MCF 10A (cell line): ENCODE measurements around the gene ENTR1. TPM values are rescaled to one million over a fixed set of nuclear protein-coding genes. Genes with fewer than 3 reads are reported as not detected.

Experiments used
- BruUV-seq: library from RNA; stranded (reverse); fragments of 400-500 nt; replicated peaks from 2 replicates; lab custom pipeline; 2021; lab: Mats Ljungman, UMichigan
- CTCF ChIA-PET: fragments of 300-600 bp; sonication (Branson Sonifier 250); formaldehyde crosslinking; extraction: SDS; loops from one replicate; lab custom pipeline; 2021; ENCODE audit warnings: antibody characterized with exemption, inconsistent platforms; lab: Yijun Ruan, JAX
- POLR2A ChIA-PET: fragments of 300-600, 350-650 bp; sonication (Branson Sonifier 250); formaldehyde crosslinking; extraction: SDS; loops from one replicate; lab custom pipeline; 2020; ENCODE audit warnings: antibody characterized with exemption, inconsistent platforms; lab: Yijun Ruan, JAX
- DNase-seq: peaks from one replicate; pipeline ENCODE4 v3.0.0-alpha.2; 2018; ENCODE audit not compliant: unreplicated experiment
- H3K27ac Mint-ChIP-seq: one replicate; pipeline ENCODE4 v1.8.0; 2022; ENCODE audit warnings: mild to moderate bottlenecking, low read depth, mixed read lengths; ENCODE audit not compliant: unreplicated experiment
- H3K27me3 Mint-ChIP-seq: one replicate; pipeline ENCODE4 v1.8.0; 2022; ENCODE audit warnings: mixed read lengths; ENCODE audit not compliant: insufficient read depth, unreplicated experiment
- H3K36me3 Mint-ChIP-seq: one replicate; pipeline ENCODE4 v1.8.0; 2022; ENCODE audit warnings: mild to moderate bottlenecking, moderate library complexity, mixed read lengths; ENCODE audit not compliant: insufficient read depth, unreplicated experiment
- H3K4me1 Mint-ChIP-seq: one replicate; pipeline ENCODE4 v1.8.0; 2022; ENCODE audit warnings: mixed read lengths; ENCODE audit not compliant: insufficient read depth, unreplicated experiment
- H3K4me3 Mint-ChIP-seq: one replicate; pipeline ENCODE4 v1.8.0; 2022; ENCODE audit warnings: mild to moderate bottlenecking, moderate library complexity, mixed read lengths; ENCODE audit not compliant: unreplicated experiment
- H3K9me3 Mint-ChIP-seq: one replicate; pipeline ENCODE4 v1.8.0; 2022; ENCODE audit warnings: mixed read lengths; ENCODE audit not compliant: unreplicated experiment
- CTCF ChIP-seq: fragments of 200-600 bp; IDR thresholded peaks from one replicate; pipeline ENCODE4 v1.8.0; 2022; ENCODE audit warnings: antibody characterized with exemption, mild to moderate bottlenecking; ENCODE audit not compliant: unreplicated experiment
- intact Hi-C: fragments of 100-400 bp; cut with micrococcal nuclease; formaldehyde crosslinking; loops from 2 replicates; pipeline ENCODE4 v1.14.1; 2022
- total RNA-seq: library from RNA; stranded (reverse); gene quantifications from 2 replicates; pipeline ENCODE4 v1.2.3, GENCODE V29; 2022

ENTR1 gene
- total RNA-seq, 1 experiment from 2014 or later, result 82.2 TPM

DNA sequence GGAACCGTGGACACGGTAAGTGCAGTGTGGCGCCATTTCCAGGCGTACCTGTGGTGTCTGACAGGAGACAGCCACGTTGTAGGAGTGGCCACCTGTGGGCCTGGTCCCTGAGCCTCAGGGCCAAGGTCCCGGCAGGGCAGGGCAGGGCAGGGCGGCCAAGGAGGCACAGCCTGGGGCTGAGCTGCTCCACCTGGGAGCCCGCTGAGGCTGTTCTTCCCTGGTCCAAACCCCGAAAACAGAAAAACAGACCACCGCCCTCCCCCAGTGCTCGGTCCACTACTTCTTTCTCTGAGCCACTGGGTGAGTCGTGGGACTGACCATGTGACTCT is 8.6 kb upstream of the ENTR1 start:
- no TSS peak for BruUV-seq
- ChIA-PET CTCF (interaction anchor here (0.7 kb wide), 2 partner anchors 206 to 509 kb away, joined by 3 read pairs; no protein-coding TSS in a partner anchor), POLR2A (interaction anchor here (1.6 kb wide), 1 partner anchor 8 kb away, joined by 8 read pairs; the partner anchor contains the start of genes ENTR1 and PMPCA)
- intact Hi-C loops, result no loop called here
- no peaks in the 10 kb centered on the region for H3K27me3 Mint-ChIP-seq
- H3K27ac Mint-ChIP-seq, result no peak overlapping the region
- no peak overlapping the region for H3K4me3 Mint-ChIP-seq
- no peaks in the 10 kb centered on the region for H3K4me1 Mint-ChIP-seq
- DNase-seq, result no peak
- no peaks in the 10 kb centered on the region for H3K9me3 Mint-ChIP-seq
- peaks cover 92% of the 10 kb centered on the region for H3K36me3 Mint-ChIP-seq
- no peak for TF ChIP-seq CTCF

DNA sequence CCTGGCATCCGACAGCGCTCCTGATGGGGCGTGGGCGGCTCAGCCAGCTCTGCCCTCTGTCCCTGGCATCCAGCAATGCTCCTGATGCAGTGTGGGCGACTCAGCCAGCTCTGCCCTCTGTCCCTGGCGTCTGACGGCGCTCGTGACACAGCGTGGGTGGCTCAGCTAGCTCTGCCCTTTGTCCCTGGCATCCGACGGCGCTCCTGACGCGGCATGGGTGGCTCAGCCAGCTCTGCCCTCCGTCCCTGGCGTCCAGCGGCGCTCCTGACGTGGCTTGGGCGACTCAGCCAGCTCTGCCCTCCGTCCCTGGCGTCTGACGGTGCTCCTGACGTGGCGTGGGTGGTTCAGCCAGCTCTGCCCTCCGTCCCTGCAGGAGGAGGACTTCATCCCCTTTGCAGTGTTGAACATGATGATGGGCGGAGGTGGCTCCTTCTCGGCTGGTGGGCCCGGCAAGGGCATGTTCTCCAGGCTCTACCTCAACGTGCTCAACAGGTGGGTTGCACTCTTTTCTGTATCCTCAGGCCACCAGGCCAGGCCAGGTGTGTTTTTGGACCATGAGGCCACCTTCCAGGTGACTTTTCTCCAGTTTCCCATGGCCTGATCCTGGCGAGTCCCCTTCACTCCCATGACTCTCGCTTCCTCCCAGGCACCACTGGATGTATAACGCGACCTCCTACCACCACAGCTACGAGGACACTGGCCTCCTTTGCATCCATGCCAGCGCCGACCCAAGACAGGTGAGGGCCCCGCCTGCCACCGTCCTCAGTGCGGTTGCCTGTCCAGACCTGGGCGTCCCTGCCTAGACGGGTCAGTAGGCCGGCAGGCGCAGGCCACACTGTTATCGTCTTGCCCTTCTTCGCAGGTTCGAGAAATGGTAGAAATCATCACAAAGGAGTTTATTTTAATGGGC is 8.0 kb upstream of the ENTR1 start:
- ChIA-PET POLR2A (interaction anchor here (1.6 kb wide), 1 partner anchor 8 kb away, joined by 8 read pairs; the partner anchor contains the start of genes ENTR1 and PMPCA), CTCF (interaction anchor here (0.8 kb wide), 1 partner anchor 22 kb away, joined by 3 read pairs; no protein-coding TSS in a partner anchor)
- intact Hi-C loops, result no loop called here
- Mint-ChIP-seq H3K9me3 (no peaks in the 10 kb centered on the region), H3K27me3 (no peaks in the 10 kb centered on the region), H3K36me3 (peaks cover 92% of the 10 kb centered on the region), H3K4me3 (no peak overlapping the region), H3K4me1 (no peaks in the 10 kb centered on the region), H3K27ac (no peak overlapping the region)
- DNase-seq, result no peak
- no peak for TF ChIP-seq CTCF
- no TSS peak for BruUV-seq

GRCh38 chr9:136416914-136417313 is 6.5 kb upstream of the ENTR1 start:
- Mint-ChIP-seq H3K36me3 (peaks cover 92% of the 10 kb centered on the region), H3K4me1 (peaks cover 2% of the 10 kb centered on the region), H3K4me3 (no peak overlapping the region), H3K9me3 (no peaks in the 10 kb centered on the region), H3K27ac (no peak overlapping the region), H3K27me3 (no peaks in the 10 kb centered on the region)
- intact Hi-C loops, result no loop called here
- TF ChIP-seq CTCF, result no peak
- ChIA-PET POLR2A (interaction anchor here (0.7 kb wide), 1 partner anchor 60 kb away, joined by 3 read pairs; no protein-coding TSS in a partner anchor), CTCF (no interaction called here)
- no TSS peak for BruUV-seq
- no peak for DNase-seq

DNA sequence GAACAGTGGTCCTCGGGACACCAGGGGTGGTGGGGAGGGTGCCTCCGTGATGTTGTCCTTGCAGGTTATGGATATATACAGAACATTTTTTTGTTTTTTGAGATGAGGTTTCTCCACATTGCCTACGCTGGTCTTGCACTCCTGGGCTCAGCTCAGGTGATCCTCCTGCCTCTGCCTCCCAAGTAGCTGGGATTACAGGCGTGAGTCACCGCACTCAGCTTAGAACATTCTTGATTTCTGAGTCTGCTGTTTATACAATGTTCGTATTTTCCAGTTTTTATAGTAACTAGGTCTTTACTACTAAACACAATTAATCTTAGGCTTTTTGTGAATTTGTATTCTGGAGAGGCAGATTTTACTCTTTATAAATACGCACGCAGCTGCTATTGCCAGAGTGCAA is 6.0 kb upstream of the ENTR1 start:
- intact Hi-C loops, result no loop called here
- no peak overlapping the region for H3K4me3 Mint-ChIP-seq
- H3K36me3 Mint-ChIP-seq, result peaks cover 91% of the 10 kb centered on the region
- BruUV-seq, result no TSS peak
- no peak overlapping the region for H3K27ac Mint-ChIP-seq
- no peaks in the 10 kb centered on the region for H3K9me3 Mint-ChIP-seq
- ChIA-PET POLR2A (interaction anchor here (0.7 kb wide), 1 partner anchor 60 kb away, joined by 3 read pairs; no protein-coding TSS in a partner anchor), CTCF (no interaction called here)
- H3K27me3 Mint-ChIP-seq, result no peaks in the 10 kb centered on the region
- no peak for TF ChIP-seq CTCF
- DNase-seq, result no peak
- peaks cover 7% of the 10 kb centered on the region for H3K4me1 Mint-ChIP-seq
